ENCODE measurements around the gene CLDN20. TPM values are rescaled to one million over a fixed set of nuclear protein-coding genes. Genes with fewer than 3 reads are reported as not detected.
A peak's percentile ranks its signal among the peaks of the same experiment; 100 is the strongest.

Gene CLDN20
- polyA plus RNA-seq, 1 of the 3 experiments (the other 2 are of a cell fraction), result 0.07 TPM

- no peak for TF ChIP-seq USF1 (IDR thresholded peaks at IDR 0.05; ENCODE audit: borderline replicate concordance, low read depth)
- TF ChIP-seq JUND (IDR thresholded peaks at IDR 0.05), result peak; percentile 25; the same call in 1 of the 2 replicates
- TF ChIP-seq GATA2 (CRISPR knock-in tag; IDR thresholded peaks at IDR 0.05), result peak; percentile 29; the same call in 1 of the 2 replicates
- TF ChIP-seq ELF1 (IDR thresholded peaks at IDR 0.05), result no peak
- TF ChIP-seq FOXJ3 (CRISPR knock-in tag; IDR thresholded peaks at IDR 0.05), result peak; percentile 75
- TF ChIP-seq MAX (IDR thresholded peaks at IDR 0.05; ENCODE audit: low read depth), result peak; percentile 37; the same call in 1 of the 2 replicates
- peak; percentile 86; the same call in 1 of the 2 replicates for TF ChIP-seq MXI1 (IDR thresholded peaks at IDR 0.05; ENCODE audit: low read depth, low read length)
- no peak for TF ChIP-seq NFIC (IDR thresholded peaks at IDR 0.05; ENCODE audit: borderline replicate concordance)
- no peak for TF ChIP-seq REST (IDR thresholded peaks at IDR 0.05; ENCODE audit: low read depth, low read length)
- peak; percentile 35; the same call in 1 of the 2 replicates for TF ChIP-seq FOSL2 (IDR thresholded peaks at IDR 0.05; ENCODE audit: borderline replicate concordance, low read depth)
- TF ChIP-seq CHD2 (IDR thresholded peaks at IDR 0.05; ENCODE audit: low read length, partially characterized antibody), result peak; percentile 60
- TF ChIP-seq FOXM1 (IDR thresholded peaks at IDR 0.05; ENCODE audit: low read depth), result no peak
- TF ChIP-seq MEF2A (IDR thresholded peaks at IDR 0.05; ENCODE audit: borderline replicate concordance, low read depth), result no peak
- peak; percentile 20; the same call in 1 of the 2 replicates for TF ChIP-seq POLR2AphosphoS5 (IDR thresholded peaks at IDR 0.05; ENCODE audit: low read depth, low read length)
- no peak for TF ChIP-seq SMC3 (IDR thresholded peaks at IDR 0.05; ENCODE audit: low read depth, low read length)
- no peak for TF ChIP-seq RXRA (IDR thresholded peaks at IDR 0.05; ENCODE audit: borderline replicate concordance, low read depth)
- TF ChIP-seq SIN3A (IDR thresholded peaks at IDR 0.05; ENCODE audit: borderline replicate concordance, low read depth, low read length), result 0 out of 2 replicates have a peak, but pooled peaks have one; percentile 19
- peak; percentile 72; the same call in 1 of the 2 replicates for TF ChIP-seq RFX5 (IDR thresholded peaks at IDR 0.05; ENCODE audit: low read length)
Measured at GRCh38 chr6:155273431-155273830, 9.6 kb downstream of the CLDN20 start (continued).

DNA sequence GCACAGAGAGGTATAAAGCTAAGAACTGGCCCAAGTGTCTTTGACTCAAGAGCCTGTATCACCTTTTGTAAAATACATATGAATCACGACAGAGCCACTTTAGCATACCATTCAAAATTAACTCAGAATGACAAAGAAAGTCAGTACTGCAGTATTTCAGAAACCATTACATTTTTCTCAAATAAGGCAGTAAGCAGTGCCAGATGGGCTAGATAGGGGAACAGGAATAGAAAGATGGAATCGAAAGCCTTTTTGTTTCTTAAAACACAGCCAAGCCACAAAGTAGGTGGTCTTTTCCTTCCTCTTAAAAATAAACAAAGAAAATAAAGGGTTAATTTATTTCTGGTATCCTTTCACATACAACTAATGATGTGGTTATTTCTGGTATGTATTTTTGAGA, 10.3 kb downstream of the CLDN20 start:
- 11% methylated on average over 2 of the region's 2 CpGs for WGBS (ENCODE audit: low lambda C conversion rate)
- DNase-seq, result no peak
- H2AFZ ChIP-seq (ENCODE audit: low read depth), result peak overlapping the region; percentile 27; the same call in 1 of the 2 replicates
- H3K27ac ChIP-seq (ENCODE audit: low read depth in 2 of 2, low read length in 1 of 2), result peak overlapping the region; percentile 93 to 98
- H3K27me3 ChIP-seq (ENCODE audit: insufficient read depth), result no peaks in the 10 kb centered on the region
- peaks cover 20% of the 10 kb centered on the region; the same call in 1 of the 2 replicates for H3K79me2 ChIP-seq (ENCODE audit: insufficient read depth)
- H4K20me1 ChIP-seq (ENCODE audit: insufficient read depth), result no peaks in the 10 kb centered on the region
- H3K4me2 ChIP-seq, result peak overlapping the region; percentile 48
- peak overlapping the region; percentile 49; the same call in 1 of the 2 replicates for H3K9ac ChIP-seq
- ChIA-PET CTCF (interaction anchor here (1.2 kb wide), 1 partner anchor 164 kb away, joined by 3 read pairs; no protein-coding TSS in a partner anchor), POLR2A (no interaction called here)
- no peak overlapping the region; a peak in 1 of 4 replicates for H3K4me3 ChIP-seq (ENCODE audit: low read depth in 2 of 2, low read length in 1 of 2)
- no peaks in the 10 kb centered on the region for H3K9me2 ChIP-seq
- H3K36me3 ChIP-seq (replicated peaks in 1 of 2; ENCODE audit: control insufficient read depth in 1 of 2, insufficient read depth in 2 of 2, low read length in 1 of 2), result peaks cover 9 to 11% of the 10 kb centered on the region in 2 experiments
- peaks cover 38 to 83% of the 10 kb centered on the region in 2 experiments for H3K4me1 ChIP-seq (ENCODE audit: control insufficient read depth in 1 of 2, insufficient read depth in 2 of 2, low read depth in 1 of 2, low read length in 1 of 2)
- H3F3A ChIP-seq (replicated peaks; ENCODE audit: insufficient read depth), result peaks cover 55% of the 10 kb centered on the region
- no peaks in the 10 kb centered on the region for H3K9me3 ChIP-seq
- TF ChIP-seq EP300 (IDR thresholded peaks at IDR 0.05; ENCODE audit: borderline replicate concordance in 1 of 2, low read depth in 1 of 2, low read length in 1 of 2) (peak in 1 of 2 experiments; percentile 24; a peak in 1 of 4 replicates), TEAD4 (IDR thresholded peaks at IDR 0.05; ENCODE audit: borderline replicate concordance, insufficient read depth) (no peak), RCOR1 (IDR thresholded peaks at IDR 0.05; ENCODE audit: low read length) (no peak), TAF1 (IDR thresholded peaks at IDR 0.05; ENCODE audit: borderline replicate concordance, low read depth, low read length) (no peak), RAD21 (IDR thresholded peaks at IDR 0.05; ENCODE audit: low read length) (no peak), RXRA (IDR thresholded peaks at IDR 0.05; ENCODE audit: borderline replicate concordance, low read depth) (no peak), FOSL2 (IDR thresholded peaks at IDR 0.05; ENCODE audit: borderline replicate concordance, low read depth) (peak; percentile 4; the same call in 1 of the 2 replicates), JUND (IDR thresholded peaks at IDR 0.05) (peak; percentile 14; the same call in 1 of the 2 replicates), ELF1 (IDR thresholded peaks at IDR 0.05) (no peak), MAX (IDR thresholded peaks at IDR 0.05; ENCODE audit: low read depth) (no peak), FOXM1 (IDR thresholded peaks at IDR 0.05; ENCODE audit: low read depth) (no peak), PBX3 (IDR thresholded peaks at IDR 0.05) (peak; percentile 71), USF1 (IDR thresholded peaks at IDR 0.05; ENCODE audit: borderline replicate concordance, low read depth) (no peak)

All from SK-N-SH (cell line).